ENCODE data around the gene ILF3. TPM values are rescaled to one million over a fixed set of nuclear protein-coding genes. Genes with fewer than 3 reads are reported as not detected.

Gene ILF3
- total RNA-seq = 223 and 231 TPM in 2 replicates
- long read RNA-seq, transcript ILF3-202 (18 exons, 3,671 nt) = major isoform, 6 of 178 reads
- long read RNA-seq, partial matches to known transcripts = 90 of 178 reads
- long read RNA-seq, other reads (novel, unspliced or antisense) = 79 of 178 reads

DNA sequence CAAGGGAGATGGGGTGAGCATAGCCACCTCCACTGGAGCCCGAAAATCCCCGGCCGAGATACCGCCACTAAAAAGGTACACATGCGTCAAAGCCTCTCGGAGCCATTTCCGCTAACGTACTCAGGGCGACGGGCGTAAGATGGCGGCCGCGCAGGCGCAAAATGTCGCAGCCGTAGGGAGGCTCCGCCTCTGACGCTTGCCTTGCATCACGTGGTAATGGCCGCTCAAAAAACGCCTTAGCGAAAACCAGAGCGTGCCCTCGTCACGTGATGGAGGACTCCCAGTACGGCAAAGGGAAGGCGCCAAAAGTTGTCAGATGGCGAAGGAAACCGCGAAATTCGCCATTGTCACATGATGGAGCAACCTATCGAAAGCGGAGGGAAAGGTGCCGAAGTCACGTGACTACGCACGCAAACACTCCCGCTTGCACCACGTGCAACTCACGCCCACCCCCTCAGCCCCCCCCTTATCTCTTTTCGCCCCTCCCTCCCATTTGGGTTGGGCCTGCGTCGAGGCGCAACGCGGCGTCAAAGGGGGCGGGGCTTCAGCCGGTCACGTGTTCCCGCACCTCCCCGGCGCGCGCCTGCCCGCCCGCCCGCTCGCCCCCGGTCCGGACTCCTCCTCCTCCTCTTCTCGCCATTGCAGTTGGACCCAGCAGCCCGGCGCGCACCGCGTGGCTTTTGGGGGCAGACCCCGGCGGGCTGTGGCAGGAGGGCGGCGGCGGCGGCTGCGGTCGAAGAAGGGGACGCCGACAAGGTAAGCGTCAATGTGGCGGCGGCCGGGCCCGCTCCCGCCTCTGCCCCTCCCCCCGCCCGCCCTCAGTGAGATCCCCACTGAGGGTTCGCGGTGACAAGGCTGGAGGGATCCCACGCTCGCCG is at the start of gene ILF3:
Gene ILF3, plus strand, starts transcription at position 615 of the 878 bp plus-strand sequence. CDS start 16,260 bp downstream, outside the sequence.
- TF ChIP-seq, protein P1, sequence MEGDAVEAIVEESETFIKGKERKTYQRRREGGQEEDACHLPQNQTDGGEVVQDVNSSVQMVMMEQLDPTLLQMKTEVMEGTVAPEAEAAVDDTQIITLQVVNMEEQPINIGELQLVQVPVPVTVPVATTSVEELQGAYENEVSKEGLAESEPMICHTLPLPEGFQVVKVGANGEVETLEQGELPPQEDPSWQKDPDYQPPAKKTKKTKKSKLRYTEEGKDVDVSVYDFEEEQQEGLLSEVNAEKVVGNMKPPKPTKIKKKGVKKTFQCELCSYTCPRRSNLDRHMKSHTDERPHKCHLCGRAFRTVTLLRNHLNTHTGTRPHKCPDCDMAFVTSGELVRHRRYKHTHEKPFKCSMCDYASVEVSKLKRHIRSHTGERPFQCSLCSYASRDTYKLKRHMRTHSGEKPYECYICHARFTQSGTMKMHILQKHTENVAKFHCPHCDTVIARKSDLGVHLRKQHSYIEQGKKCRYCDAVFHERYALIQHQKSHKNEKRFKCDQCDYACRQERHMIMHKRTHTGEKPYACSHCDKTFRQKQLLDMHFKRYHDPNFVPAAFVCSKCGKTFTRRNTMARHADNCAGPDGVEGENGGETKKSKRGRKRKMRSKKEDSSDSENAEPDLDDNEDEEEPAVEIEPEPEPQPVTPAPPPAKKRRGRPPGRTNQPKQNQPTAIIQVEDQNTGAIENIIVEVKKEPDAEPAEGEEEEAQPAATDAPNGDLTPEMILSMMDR (IDR thresholded peaks at IDR 0.05) = no peak
- Mint-ChIP-seq H3K4me3 (ENCODE audit: unreplicated experiment) (peak within 1 kb of the TSS; percentile 89), H3K4me1 (ENCODE audit: unreplicated experiment) (peaks cover 35% of the 10 kb centered on the region), H3K27ac (ENCODE audit: unreplicated experiment) (peak within 1 kb of the TSS; percentile 95), H3K27me3 (ENCODE audit: unreplicated experiment) (no peaks in the 10 kb centered on the region), H3K36me3 (ENCODE audit: unreplicated experiment) (peaks cover 5% of the 10 kb centered on the region), H3K9me3 (ENCODE audit: unreplicated experiment) (no peaks in the 10 kb centered on the region)
- DNase-seq (ENCODE audit: extremely low spot score, unreplicated experiment) = peak; percentile 100

DNA sequence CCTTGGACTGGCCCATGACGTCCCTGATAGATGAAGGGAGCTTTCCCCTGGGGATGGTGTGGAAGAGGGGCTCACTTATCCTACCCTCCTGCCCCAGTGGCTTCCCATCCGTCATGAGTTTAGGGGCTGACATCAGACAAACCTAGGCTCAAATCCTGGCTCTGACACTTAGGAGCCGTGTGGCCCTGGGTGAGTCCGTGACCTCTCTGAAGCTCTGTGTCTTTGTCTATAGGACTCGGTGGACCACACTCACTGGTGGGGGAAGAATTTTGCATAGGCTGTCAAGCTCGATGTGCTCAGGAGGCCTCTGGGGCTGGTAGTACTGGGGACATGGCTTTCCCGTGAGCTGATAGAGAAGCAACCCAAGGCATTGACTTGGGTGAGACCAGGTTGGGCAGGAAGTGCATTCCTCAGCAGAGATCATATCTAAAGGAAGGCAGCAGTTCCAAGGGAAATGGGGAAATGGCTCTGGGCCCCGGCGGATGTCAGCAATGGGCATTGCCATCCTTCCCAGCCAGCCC is 49.6 kb upstream of the ILF3 start:
- peaks cover 20% of the 10 kb centered on the region for H3K4me1 Mint-ChIP-seq (ENCODE audit: unreplicated experiment)
- no peaks in the 10 kb centered on the region for H3K9me3 Mint-ChIP-seq (ENCODE audit: unreplicated experiment)
- peak overlapping the region; percentile 96 for H3K27ac Mint-ChIP-seq (ENCODE audit: unreplicated experiment)
- DNase-seq (ENCODE audit: extremely low spot score, unreplicated experiment) = no peak
- peak overlapping the region; percentile 87 for H3K4me3 Mint-ChIP-seq (ENCODE audit: unreplicated experiment)
- H3K27me3 Mint-ChIP-seq (ENCODE audit: unreplicated experiment) = peaks cover 11% of the 10 kb centered on the region
- TF ChIP-seq, protein P1 (IDR thresholded peaks at IDR 0.05) = no peak
- H3K36me3 Mint-ChIP-seq (ENCODE audit: unreplicated experiment) = no peaks in the 10 kb centered on the region

DNA sequence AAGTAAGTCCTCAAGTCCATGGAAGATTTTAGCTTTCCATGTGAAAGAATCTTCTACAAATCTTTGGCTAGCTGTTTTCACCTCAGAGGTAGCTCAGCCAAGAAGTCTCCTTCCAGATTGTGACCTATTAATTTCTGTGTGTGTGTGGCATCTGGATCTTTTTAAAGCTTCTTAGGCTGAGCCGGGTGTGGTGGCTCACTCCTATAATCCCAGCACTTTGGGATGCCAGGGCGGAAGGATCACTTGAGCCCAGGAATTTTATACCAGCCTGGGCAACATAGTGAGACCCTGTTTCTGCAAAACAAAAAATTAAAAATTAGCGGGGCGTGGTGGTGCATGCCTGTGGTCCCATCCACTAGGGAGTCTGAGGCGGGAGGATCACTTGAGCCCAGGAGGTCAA is 42.2 kb upstream of the ILF3 start:
- no peak overlapping the region for H3K4me3 Mint-ChIP-seq (ENCODE audit: unreplicated experiment)
- DNase-seq (ENCODE audit: extremely low spot score, unreplicated experiment) = no peak
- TF ChIP-seq, protein P1 (IDR thresholded peaks at IDR 0.05) = no peak
- no peaks in the 10 kb centered on the region for H3K9me3 Mint-ChIP-seq (ENCODE audit: unreplicated experiment)
- no peaks in the 10 kb centered on the region for H3K27me3 Mint-ChIP-seq (ENCODE audit: unreplicated experiment)
- peaks cover 8% of the 10 kb centered on the region for H3K36me3 Mint-ChIP-seq (ENCODE audit: unreplicated experiment)
- H3K4me1 Mint-ChIP-seq (ENCODE audit: unreplicated experiment) = peaks cover 27% of the 10 kb centered on the region
- H3K27ac Mint-ChIP-seq (ENCODE audit: unreplicated experiment) = peak overlapping the region; percentile 41

DNA sequence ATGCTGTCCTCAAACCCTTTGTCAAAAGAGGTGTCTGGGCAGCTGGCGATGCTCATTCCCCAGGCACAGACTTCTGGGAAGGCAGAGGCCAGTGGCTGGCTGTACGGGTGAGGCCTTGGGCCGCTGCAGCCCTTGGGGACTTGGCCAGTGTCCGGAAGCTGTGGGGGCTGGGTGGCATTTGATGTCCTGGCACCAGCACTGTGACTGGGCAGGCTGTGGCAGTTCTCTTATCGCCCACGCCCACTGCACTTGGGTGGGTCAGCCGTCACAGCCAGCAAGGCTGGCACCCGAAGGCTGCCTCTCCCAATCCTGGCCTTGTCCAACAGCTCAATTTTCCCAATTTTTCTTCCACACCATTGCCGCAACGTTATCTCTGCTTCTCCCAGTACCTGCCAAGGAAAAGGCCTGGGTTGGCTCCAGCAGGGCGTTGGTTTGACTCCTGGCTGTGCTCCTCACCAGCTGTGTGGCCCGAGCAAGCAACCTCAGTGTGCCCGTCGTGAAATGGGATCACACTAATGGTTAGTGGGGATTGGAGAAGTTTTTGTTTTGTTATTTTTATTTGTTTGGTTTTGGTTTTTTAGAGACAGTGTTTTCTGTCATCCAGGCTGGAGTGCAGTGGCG is 41.5 kb upstream of the ILF3 start:
- H3K27me3 Mint-ChIP-seq (ENCODE audit: unreplicated experiment) = no peaks in the 10 kb centered on the region
- peak overlapping the region; percentile 41 for H3K27ac Mint-ChIP-seq (ENCODE audit: unreplicated experiment)
- H3K4me3 Mint-ChIP-seq (ENCODE audit: unreplicated experiment) = no peak overlapping the region
- peaks cover 8% of the 10 kb centered on the region for H3K36me3 Mint-ChIP-seq (ENCODE audit: unreplicated experiment)
- peaks cover 34% of the 10 kb centered on the region for H3K4me1 Mint-ChIP-seq (ENCODE audit: unreplicated experiment)
- TF ChIP-seq, protein P1 (IDR thresholded peaks at IDR 0.05) = no peak
- no peak for DNase-seq (ENCODE audit: extremely low spot score, unreplicated experiment)
- no peaks in the 10 kb centered on the region for H3K9me3 Mint-ChIP-seq (ENCODE audit: unreplicated experiment)

Measured in osteocyte (in vitro differentiated cells).